Fibroblast of peridontal ligament (primary cell): Measurements from ENCODE around the gene HCN2.
A peak's percentile ranks its signal among the peaks of the same experiment; 100 is the strongest.
"Not testable (repeated sequence)": the region's sequence is repeated elsewhere in the genome, so short reads cannot be mapped to it uniquely, and the experiment has no call there.

Experiments used
- DNase-seq: peaks from one replicate; pipeline ENCODE4 v3.0.0-alpha.2; 2010; ENCODE audit errors: extremely low read depth

The HCN2 gene

GRCh38 chr19:620166-620862 is 30.6 kb downstream of the HCN2 start:
- no peak for DNase-seq

GRCh38 chr19:621191-621590 is 31.5 kb downstream of the HCN2 start:
- not testable (repeated sequence) for DNase-seq

GRCh38 chr19:621819-622218 is 32.1 kb downstream of the HCN2 start:
- no peak for DNase-seq

- no peak for DNase-seq
Observed at GRCh38 chr19:622666-623065, 33.0 kb downstream of the HCN2 start.

- no peak for DNase-seq
Observed at GRCh38 chr19:623175-623916, 33.7 kb downstream of the HCN2 start.

- DNase-seq: peak; percentile 91
Observed at GRCh38 chr19:623974-624373, 34.3 kb downstream of the HCN2 start.

- no peak for DNase-seq
Observed at GRCh38 chr19:624433-625109, 34.9 kb downstream of the HCN2 start.

GRCh38 chr19:625257-625656 is 35.6 kb downstream of the HCN2 start:
- no peak for DNase-seq

- DNase-seq: not testable (repeated sequence)
Observed at GRCh38 chr19:626566-626965, 36.9 kb downstream of the HCN2 start.

- no peak for DNase-seq
Observed at GRCh38 chr19:628168-628567, 38.5 kb downstream of the HCN2 start.

GRCh38 chr19:629515-629914 is 39.8 kb downstream of the HCN2 start:
- DNase-seq: not testable (repeated sequence)

- no peak for DNase-seq
Observed at GRCh38 chr19:629961-630714, 40.5 kb downstream of the HCN2 start.

- DNase-seq: peak; percentile 19
Observed at GRCh38 chr19:632579-633067, 42.9 kb downstream of the HCN2 start.

GRCh38 chr19:633068-633785 is 43.5 kb downstream of the HCN2 start, which contains the start of gene POLRMT:
POLRMT (minus strand) TSS chr19:633537; CDS start chr19:633512, 25 bp downstream.
- DNase-seq: peak; percentile 98

- no peak for DNase-seq
Observed at GRCh38 chr19:633786-634639, 44.3 kb downstream of the HCN2 start.

- DNase-seq: no peak
Observed at GRCh38 chr19:634975-635652, 45.4 kb downstream of the HCN2 start.

GRCh38 chr19:638906-639252 is 49.2 kb downstream of the HCN2 start:
- DNase-seq: no peak

GRCh38 chr19:639253-640160 is 49.8 kb downstream of the HCN2 start, which contains the start of gene FGF22:
FGF22 (plus strand) TSS chr19:639879; CDS start chr19:639926, 47 bp downstream.
- peak; percentile 55 for DNase-seq
